IMR-90 (cell line): ENCODE results near the gene STARD3. TPM values are rescaled to one million over a fixed set of nuclear protein-coding genes. Genes with fewer than 3 reads are reported as not detected.

ENCODE experiments used
- ATAC-seq: fragments of 200-7000 bp; cut with Tn5 transposase; 2 replicates; pipeline ENCODE4 v1.9.1; 2020; ENCODE audit warnings: low read depth, mild to moderate bottlenecking, moderate library complexity
- BruUV-seq: library from RNA; stranded (reverse); fragments of 400-500 nt; replicated peaks from 2 replicates; lab custom pipeline; 2021; lab: Mats Ljungman, UMichigan
- CTCF ChIA-PET: fragments of 300-600 bp; formaldehyde crosslinking; extraction: SDS; loops from one replicate; lab custom pipeline; 2021; ENCODE audit warnings: antibody characterized with exemption; lab: Yijun Ruan, JAX
- POLR2A ChIA-PET: fragments of 300-600 bp; sonication (Branson Sonifier 250); formaldehyde crosslinking; loops from one replicate; lab custom pipeline; 2022; ENCODE audit warnings: antibody characterized with exemption; ENCODE audit not compliant: unreplicated experiment; lab: Charles Lee
- DNase-seq: peaks from one replicate; pipeline ENCODE4 v3.0.0; 2013
- H2AFZ ChIP-seq: replicated peaks from 2 replicates; pipeline ENCODE3; 2013; ENCODE audit warnings: low read length, mild to moderate bottlenecking; ENCODE audit not compliant: poor library complexity
- H2AK5ac ChIP-seq: 2 replicates; pipeline ENCODE4 v1.6.1; 2013; ENCODE audit warnings: low read depth, low read length, inconsistent platforms
- H2AK9ac ChIP-seq: replicated peaks from 2 replicates; pipeline ENCODE3; 2013; ENCODE audit warnings: mild to moderate bottlenecking, low read depth, low read length, moderate library complexity; ENCODE audit not compliant: poor library complexity
- H2BK120ac ChIP-seq: 2 replicates; pipeline ENCODE4 v1.6.1; 2013; ENCODE audit warnings: low read depth, low read length, inconsistent platforms
- H2BK15ac ChIP-seq: 3 replicates; pipeline ENCODE4 v1.6.1; 2013; ENCODE audit warnings: low read depth, low read length, inconsistent platforms
- H2BK20ac ChIP-seq: 2 replicates; pipeline ENCODE4 v1.6.1; 2013; ENCODE audit warnings: low read depth, mild to moderate bottlenecking, inconsistent platforms, low read length, moderate library complexity
- H2BK5ac ChIP-seq: 2 replicates; pipeline ENCODE4 v1.6.1; 2013; ENCODE audit warnings: mild to moderate bottlenecking, low read depth, low read length, inconsistent platforms; ENCODE audit not compliant: poor library complexity, severe bottlenecking
- H3K14ac ChIP-seq: replicated peaks from 2 replicates; pipeline ENCODE4 v1.6.1; 2013; ENCODE audit warnings: low read depth, low read length, inconsistent platforms
- H3K18ac ChIP-seq: 2 replicates; pipeline ENCODE4 v1.6.1; 2013; ENCODE audit warnings: low read depth, low read length, control low read depth
- H3K23ac ChIP-seq: 2 replicates; pipeline ENCODE4 v1.6.1; 2013; ENCODE audit warnings: low read depth, low read length, inconsistent platforms
- H3K27ac ChIP-seq: 2 replicates; pipeline ENCODE4 v1.5.1; 2013; ENCODE audit warnings: mild to moderate bottlenecking, control low read depth, low read length; ENCODE audit not compliant: insufficient read depth
- H3K27me3 ChIP-seq: 2 replicates; pipeline ENCODE4 v1.6.1; 2013; ENCODE audit warnings: low read length; ENCODE audit not compliant: control insufficient read depth, insufficient read depth
- H3K36me3 ChIP-seq: 2 replicates; pipeline ENCODE4 v1.6.1; 2013; ENCODE audit warnings: low read length, mixed read lengths; ENCODE audit not compliant: control insufficient read depth, insufficient read depth
- H3K4ac ChIP-seq: 2 replicates; pipeline ENCODE4 v1.6.1; 2013; ENCODE audit warnings: low read depth, low read length, inconsistent platforms
- H3K4me1 ChIP-seq: 2 replicates; pipeline ENCODE4 v1.6.1; 2013; ENCODE audit warnings: low read length, mixed read lengths; ENCODE audit not compliant: control insufficient read depth, insufficient read depth
- H3K4me2 ChIP-seq: 2 replicates; pipeline ENCODE4 v1.6.1; 2013; ENCODE audit warnings: low read depth, mild to moderate bottlenecking, control low read depth, low read length, moderate library complexity
- H3K4me3 ChIP-seq: 2 replicates; pipeline ENCODE4 v1.5.1; 2013; ENCODE audit warnings: low read depth, mild to moderate bottlenecking, control low read depth, low read length, moderate library complexity; ENCODE audit not compliant: insufficient read depth
- H3K56ac ChIP-seq: 2 replicates; pipeline ENCODE4 v1.6.1; 2013; ENCODE audit warnings: low read length, inconsistent platforms; ENCODE audit not compliant: insufficient read depth; ENCODE audit errors: extremely low read depth
- H3K79me1 ChIP-seq, 2 experiments: 2 replicates each; pipeline ENCODE4 v1.6.1; 2013; ENCODE audit warnings: low read length in 2 of 2, inconsistent platforms in 1 of 2, low read depth in 1 of 2
- H3K9ac ChIP-seq: 2 replicates; pipeline ENCODE4 v1.6.1; 2013; ENCODE audit warnings: low read depth, low read length, control low read depth
- H3K9me1 ChIP-seq: 2 replicates; pipeline ENCODE4 v1.6.1; 2013; ENCODE audit warnings: low read length, inconsistent platforms; ENCODE audit not compliant: insufficient read depth
- H3K9me3 ChIP-seq: 2 replicates; pipeline ENCODE4 v1.6.1; 2013; ENCODE audit warnings: low read length; ENCODE audit not compliant: control insufficient read depth, insufficient read depth
- H4K20me1 ChIP-seq: 2 replicates; pipeline ENCODE4 v1.6.1; 2013; ENCODE audit warnings: low read length, inconsistent platforms; ENCODE audit not compliant: insufficient read depth
- H4K5ac ChIP-seq: 2 replicates; pipeline ENCODE4 v1.6.1; 2013; ENCODE audit warnings: mild to moderate bottlenecking, low read depth, low read length, control low read depth
- H4K8ac ChIP-seq, 2 experiments: 2 replicates each; pipeline ENCODE4 v1.6.1; 2013; ENCODE audit warnings: low read depth in 2 of 2, low read length in 2 of 2, control low read depth in 1 of 2, inconsistent platforms in 1 of 2
- H4K91ac ChIP-seq: 2 replicates; pipeline ENCODE4 v1.6.1; 2013; ENCODE audit warnings: low read depth, low read length, inconsistent platforms; ENCODE audit not compliant: insufficient read depth
- BHLHE40 ChIP-seq: fragments of 150-350 bp; IDR thresholded peaks from 2 replicates; pipeline ENCODE4 v1.6.1; 2016; ENCODE audit warnings: mild to moderate bottlenecking, low read depth, low read length
- CHD1 ChIP-seq: IDR thresholded peaks from 2 replicates; pipeline ENCODE4 v1.6.1; 2012; ENCODE audit warnings: low read depth, low read length, improper control_type of control experiment
- FOS ChIP-seq: fragments of 150-350 bp; IDR thresholded peaks from 2 replicates; pipeline ENCODE4 v1.6.1; 2016; ENCODE audit warnings: low read depth, low read length
- MAFK ChIP-seq: IDR thresholded peaks from 2 replicates; pipeline ENCODE4 v1.6.1; 2012; ENCODE audit warnings: low read depth, low read length, improper control_type of control experiment
- MXI1 ChIP-seq: IDR thresholded peaks from 2 replicates; pipeline ENCODE4 v1.6.1; 2012; ENCODE audit warnings: low read depth, mild to moderate bottlenecking, low read length, moderate library complexity, borderline replicate concordance
- NFE2L2 ChIP-seq: fragments of 150-350 bp; IDR thresholded peaks from 2 replicates; pipeline ENCODE4 v1.6.1; 2016; ENCODE audit warnings: low read depth, mild to moderate bottlenecking, low read length
- RAD21 ChIP-seq: IDR thresholded peaks from 2 replicates; pipeline ENCODE4 v1.6.1; 2012; ENCODE audit warnings: low read length, improper control_type of control experiment
- SMC3 ChIP-seq: fragments of 150-350 bp; IDR thresholded peaks from 2 replicates; pipeline ENCODE4 v1.6.1; 2016; ENCODE audit warnings: low read depth, mild to moderate bottlenecking, antibody characterized with exemption, low read length, moderate library complexity
- USF2 ChIP-seq: fragments of 150-350 bp; IDR thresholded peaks from 2 replicates; pipeline ENCODE4 v1.6.1; 2017; ENCODE audit warnings: mild to moderate bottlenecking, antibody characterized with exemption, low read length, low read depth
- WGBS, 2 experiments: methylation state at CpG; one replicate each; pipeline versions ENCODE4 v1.1.5 to v1.1.7; 2013; ENCODE audit warnings: missing lambda C conversion rate in 2 of 2; ENCODE audit not compliant: insufficient read length in 1 of 2; ENCODE audit errors: extremely low coverage in 2 of 2; 5-methylcytosine and 5-hydroxymethylcytosine counted together
- dilution Hi-C: fragments of 300-500 bp; cut with HindIII; formaldehyde crosslinking; loops from one replicate; pipeline ENCODE4 v1.14.3; 2018; ENCODE audit warnings: low sequenced_read_pairs; ENCODE audit not compliant: unreplicated experiment
- in situ Hi-C: fragments of 300-500 bp; cut with MboI; formaldehyde crosslinking; loops from 3 replicates; pipeline ENCODE4 v1.14.3; 2019; ENCODE audit warnings: low sequenced_read_pairs, inconsistent platforms, mixed read lengths
- intact Hi-C: fragments of 100-400 bp; cut with micrococcal nuclease; formaldehyde crosslinking; loops from 2 replicates; pipeline ENCODE4 v1.10.0; 2022
- polyA plus RNA-seq, 3 experiments: library from polyadenylated mRNA; depleted of rRNA; stranded (reverse); fragments of >200 nt; gene quantifications; 2 replicates each; pipeline ENCODE4 v1.2.3, GENCODE V29; 2012; ENCODE audit warnings: low replicate concordance in 1 of 3
- total RNA-seq: library from RNA; depleted of rRNA; stranded (reverse); fragments of >200 nt; gene quantifications from 2 replicates; pipeline ENCODE4 v1.2.3, GENCODE V29; 2012
- TF ChIP-seq, protein P1 (sequence below): conservative IDR thresholded peaks from 2 replicates; pipeline ENCODE4 v1.5.1; 2012; ENCODE audit warnings: mild to moderate bottlenecking, low read depth, low read length, improper control_type of control experiment
- TF ChIP-seq, protein P2 (sequence below): fragments of 150-350 bp; IDR thresholded peaks from 2 replicates; pipeline ENCODE4 v1.6.1; 2016; ENCODE audit warnings: low read depth, mild to moderate bottlenecking, low read length, moderate library complexity, borderline replicate concordance

The STARD3 gene
- total and polyA plus RNA-seq, 2 of the 4 experiments (the other 2 are of a cell fraction) = 8.1 to 50.4 TPM

- Histone ChIP-seq H3K4ac (no peak overlapping the region), H2BK120ac (no peak overlapping the region), H3K4me2 (no peak overlapping the region), H4K20me1 (peaks cover 14% of the 10 kb centered on the region; the same call in 1 of the 2 replicates), H4K91ac (no peak overlapping the region), H2BK5ac (no peak overlapping the region), H3K4me1 (no peaks in the 10 kb centered on the region), H3K14ac (no peak overlapping the region), H3K36me3 (no peaks in the 10 kb centered on the region), H2BK20ac (no peak overlapping the region), H4K8ac (no peak overlapping the region), H3K4me3 (no peak overlapping the region), H2AK9ac (no peak overlapping the region), H3K79me1 (no peaks in the 10 kb centered on the region), H3K56ac (no peak overlapping the region), H2BK15ac (no peak overlapping the region), H3K9me3 (peaks cover 5% of the 10 kb centered on the region; the same call in 1 of the 2 replicates), H3K9ac (no peak overlapping the region), H3K9me1 (no peaks in the 10 kb centered on the region), H3K18ac (no peak overlapping the region), H3K27me3 (peaks cover 99% of the 10 kb centered on the region), H2AK5ac (no peak overlapping the region), H2AFZ (no peak overlapping the region), H3K23ac (no peak overlapping the region; the same call in 1 of the 2 replicates), H4K5ac (no peak overlapping the region), H3K27ac (no peak overlapping the region)
- ChIA-PET CTCF (interaction anchor here (0.6 kb wide), 1 partner anchor 72 kb away, joined by 3 read pairs; no protein-coding TSS in a partner anchor), POLR2A (interaction anchor here (0.6 kb wide), 1 partner anchor 14 kb away, joined by 8 read pairs; no protein-coding TSS in a partner anchor)
- TF ChIP-seq SMC3 (no peak), USF2 (no peak), FOS (no peak), BHLHE40 (no peak), RAD21 (no peak), NFE2L2 (no peak), CHD1 (no peak), MXI1 (no peak), MAFK (no peak)
- TF ChIP-seq, protein P1, sequence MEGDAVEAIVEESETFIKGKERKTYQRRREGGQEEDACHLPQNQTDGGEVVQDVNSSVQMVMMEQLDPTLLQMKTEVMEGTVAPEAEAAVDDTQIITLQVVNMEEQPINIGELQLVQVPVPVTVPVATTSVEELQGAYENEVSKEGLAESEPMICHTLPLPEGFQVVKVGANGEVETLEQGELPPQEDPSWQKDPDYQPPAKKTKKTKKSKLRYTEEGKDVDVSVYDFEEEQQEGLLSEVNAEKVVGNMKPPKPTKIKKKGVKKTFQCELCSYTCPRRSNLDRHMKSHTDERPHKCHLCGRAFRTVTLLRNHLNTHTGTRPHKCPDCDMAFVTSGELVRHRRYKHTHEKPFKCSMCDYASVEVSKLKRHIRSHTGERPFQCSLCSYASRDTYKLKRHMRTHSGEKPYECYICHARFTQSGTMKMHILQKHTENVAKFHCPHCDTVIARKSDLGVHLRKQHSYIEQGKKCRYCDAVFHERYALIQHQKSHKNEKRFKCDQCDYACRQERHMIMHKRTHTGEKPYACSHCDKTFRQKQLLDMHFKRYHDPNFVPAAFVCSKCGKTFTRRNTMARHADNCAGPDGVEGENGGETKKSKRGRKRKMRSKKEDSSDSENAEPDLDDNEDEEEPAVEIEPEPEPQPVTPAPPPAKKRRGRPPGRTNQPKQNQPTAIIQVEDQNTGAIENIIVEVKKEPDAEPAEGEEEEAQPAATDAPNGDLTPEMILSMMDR = no peak
- TF ChIP-seq, protein P2, sequence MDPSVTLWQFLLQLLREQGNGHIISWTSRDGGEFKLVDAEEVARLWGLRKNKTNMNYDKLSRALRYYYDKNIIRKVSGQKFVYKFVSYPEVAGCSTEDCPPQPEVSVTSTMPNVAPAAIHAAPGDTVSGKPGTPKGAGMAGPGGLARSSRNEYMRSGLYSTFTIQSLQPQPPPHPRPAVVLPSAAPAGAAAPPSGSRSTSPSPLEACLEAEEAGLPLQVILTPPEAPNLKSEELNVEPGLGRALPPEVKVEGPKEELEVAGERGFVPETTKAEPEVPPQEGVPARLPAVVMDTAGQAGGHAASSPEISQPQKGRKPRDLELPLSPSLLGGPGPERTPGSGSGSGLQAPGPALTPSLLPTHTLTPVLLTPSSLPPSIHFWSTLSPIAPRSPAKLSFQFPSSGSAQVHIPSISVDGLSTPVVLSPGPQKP = no peak
- dilution Hi-C loops = no loop called here
- ATAC-seq (no peak), DNase-seq (no peak)
- BruUV-seq = no TSS peak
- in situ Hi-C loops = no loop called here
- WGBS, 2 experiments = 5% methylated on average over 14 of the region's 28 CpGs; no CpG with 5 or more reads in 1 of the 2 experiments
- intact Hi-C loops = no loop called here
Measured at GRCh38 chr17:39599665-39600231, 37.2 kb upstream of the STARD3 start.
